ENCODE data around the gene TCTA. TPM values are rescaled to one million over a fixed set of nuclear protein-coding genes. Genes with fewer than 3 reads are reported as not detected.
A peak's percentile ranks its signal among the peaks of the same experiment; 100 is the strongest.

TCTA gene
- total and polyA plus RNA-seq, 9 of the 15 experiments (the other 6 are each of a cell fraction or from before 2014, with no cell fraction given) = 4.0 to 15.4 (median 8.2) TPM

- no peaks in the 10 kb centered on the region for H3K9me1 ChIP-seq (ENCODE audit: control insufficient read depth, insufficient read depth, low read length)
- in situ Hi-C loops (cut with MboI) = no loop called here
- no peaks in the 10 kb centered on the region for H3K9me3 ChIP-seq (replicated peaks; ENCODE audit: control insufficient read depth, insufficient read depth, low read depth, low read length)
- peaks cover 74% of the 10 kb centered on the region for H3K79me2 ChIP-seq (ENCODE audit: control insufficient read depth, insufficient read depth, low read length)
- intact Hi-C loops (cut with micrococcal nuclease) = no loop called here
- ChIA-PET POLR2A (interaction anchor here (0.6 to 1.4 kb wide), 7 partner anchors 18 to 87 kb away, joined by 3 to 8 read pairs (median 5); partner anchors contain the start of genes NICN1 and USP4), CTCF (ENCODE audit: low intra/inter-chr PET ratio) (interaction anchor here (0.6 kb wide), 1 partner anchor 500 kb away, joined by 3 read pairs; no protein-coding TSS in a partner anchor)
- no peaks in the 10 kb centered on the region for H3K27me3 ChIP-seq (ENCODE audit: control insufficient read depth in 2 of 2, insufficient read depth in 2 of 2, low read length in 2 of 2)
- peaks cover 31% of the 10 kb centered on the region for H4K20me1 ChIP-seq (replicated peaks; ENCODE audit: control insufficient read depth, insufficient read depth, low read length)
- DNase-seq (ENCODE audit: extremely low read depth in 1 of 4, low spot score in 3 of 4) = no peak
- H3K4me2 ChIP-seq (ENCODE audit: insufficient read depth, low read length) = peak overlapping the region; percentile 94
- H3K36me3 ChIP-seq (ENCODE audit: control insufficient read depth, insufficient read depth, low read length) = peaks cover 28% of the 10 kb centered on the region; the same call in 2 of the 3 replicates
- no TSS peak for BruUV-seq (replicated peaks)
- peak overlapping the region; percentile 91 for H3K4me3 ChIP-seq
- no peak for FAIRE-seq
- peak overlapping the region; percentile 56; the same call in 1 of the 2 replicates for H2AFZ ChIP-seq (ENCODE audit: low read depth, low read length)
- H3K9ac ChIP-seq (ENCODE audit: insufficient read depth in 1 of 2, low read depth in 2 of 2, low read length in 2 of 2) = peak overlapping the region; percentile 94 to 96
- 0% methylated on average over 23 of the region's 33 CpGs for WGBS (ENCODE audit: insufficient coverage, low coverage, missing lambda C conversion rate)
- peaks cover 23 to 30% of the 10 kb centered on the region in 2 experiments; a peak in 4 of 5 replicates for H3K4me1 ChIP-seq (replicated peaks in 1 of 2; ENCODE audit: control insufficient read depth in 2 of 2, insufficient read depth in 2 of 2, low read length in 2 of 2)
- peak overlapping the region; percentile 96 for H3K27ac ChIP-seq (ENCODE audit: extremely low read depth, low read depth, low read length)
- ATAC-seq = peak; percentile 54
- TF ChIP-seq DLX4 (CRISPR knock-in tag; IDR thresholded peaks at IDR 0.05) = no peak
- no peak for TF ChIP-seq SPI1 (IDR thresholded peaks at IDR 0.05; ENCODE audit: borderline replicate concordance, low read depth, low read length)
- 0 out of 2 replicates have a peak, but pooled peaks have one; percentile 3 for TF ChIP-seq POLR2H (tag; IDR thresholded peaks at IDR 0.05; ENCODE audit: low read depth)
- no peak for TF ChIP-seq NCOA2 (IDR thresholded peaks at IDR 0.05; ENCODE audit: partially characterized antibody in 2 of 2)
- TF ChIP-seq ZBTB11 (CRISPR knock-in tag; IDR thresholded peaks at IDR 0.05) = no peak
- no peak for TF ChIP-seq CBX3 (IDR thresholded peaks at IDR 0.05; ENCODE audit: borderline replicate concordance in 1 of 2, low read length in 2 of 2)
- no peak for TF ChIP-seq EWSR1 (IDR thresholded peaks at IDR 0.05; ENCODE audit: borderline replicate concordance, low read depth, partially characterized antibody)
- TF ChIP-seq KDM1A (IDR thresholded peaks at IDR 0.05) = no peak
- TF ChIP-seq U2AF2 (optimal IDR thresholded peaks at IDR 0.05; ENCODE audit: low read depth, low read length) = no peak
- no peak for TF ChIP-seq SMAD3 (CRISPR knock-in tag; conservative IDR thresholded peaks at IDR 0.05)
- TF ChIP-seq RNF2 (IDR thresholded peaks at IDR 0.05) = no peak
- TF ChIP-seq E2F4 (CRISPR knock-in tag; IDR thresholded peaks at IDR 0.05; ENCODE audit: low read depth) = no peak
- 0 out of 2 replicates have a peak, but pooled peaks have one; percentile 17 for TF ChIP-seq EP400 (IDR thresholded peaks at IDR 0.05)
- TF ChIP-seq HNRNPUL1 (IDR thresholded peaks at IDR 0.05; ENCODE audit: low read length) = no peak
- no peak for TF ChIP-seq ZBTB8A (IDR thresholded peaks at IDR 0.05; ENCODE audit: partially characterized antibody)
- no peak for TF ChIP-seq XRCC3 (IDR thresholded peaks at IDR 0.05)
- TF ChIP-seq HSF4 (CRISPR knock-in tag; IDR thresholded peaks at IDR 0.05; ENCODE audit: borderline replicate concordance) = no peak
Observed at GRCh38 chr3:49410846-49411534, 1.2 kb upstream of the TCTA start.

Measured in K562 (cell line).